K562 treated with DMSO at 1 percent for 12 hours (cell line): ENCODE measurements around the gene ARL17B. TPM values are rescaled to one million over a fixed set of nuclear protein-coding genes. Genes with fewer than 3 reads are reported as not detected.

Source experiments
- total RNA-seq: library from RNA; unstranded; fragments of 300-600 nt; gene quantifications from 2 replicates; pipeline ENCODE4 v1.2.3, GENCODE V29; 2022; ENCODE audit not compliant: insufficient read depth

ARL17B gene
- 2.8 and 4.9 TPM in 2 replicates for total RNA-seq

GRCh38 chr17:46361755-46362154 is at the start of gene ARL17B:
Gene ARL17B, minus strand, starts transcription at chr17:46361766. Its CDS starts 3,369 bp downstream, at chr17:46358397.

GRCh38 chr17:46294831-46295230 is 66.7 kb downstream of the ARL17B start, which contains the start of gene LRRC37A:
Gene LRRC37A, plus strand, starts transcription at chr17:46295131. Its CDS starts 3 bp downstream, at chr17:46295134.

Other genes with a start within 250 kb of the ARL17B start
- 11.9 and 25.8 TPM in 2 replicates for gene KANSL1, start 168.3 kb downstream of the ARL17B start, total RNA-seq
- 0.58 and 1.6 TPM in 2 replicates for gene LRRC37A, start 66.6 kb downstream of the ARL17B start, total RNA-seq
- gene LRRC37A2, start 150.7 kb upstream of the ARL17B start, total RNA-seq = 2.5 and 10.6 TPM in 2 replicates
- 1.8 and 12.5 TPM in 2 replicates for gene ARL17A, start 217.9 kb upstream of the ARL17B start, total RNA-seq
- 17.2 and 40.2 TPM in 2 replicates for gene NSF, start 228.9 kb upstream of the ARL17B start, total RNA-seq